ENCODE data around the gene CAVIN4.

Gene CAVIN4

GRCh38 chr9:100577776-100578448 is at the start of gene CAVIN4:
Gene CAVIN4, plus strand, starts transcription at chr9:100578079. Its CDS starts 65 bp downstream, at chr9:100578144.
- no peak for DNase-seq

GRCh38 chr9:100534401-100534800 is 43.5 kb upstream of the CAVIN4 start:
- no peak for DNase-seq

- DNase-seq = no peak
These were observed 37.6 kb upstream of the CAVIN4 start for GRCh38 chr9:100540327-100540726.

DNA sequence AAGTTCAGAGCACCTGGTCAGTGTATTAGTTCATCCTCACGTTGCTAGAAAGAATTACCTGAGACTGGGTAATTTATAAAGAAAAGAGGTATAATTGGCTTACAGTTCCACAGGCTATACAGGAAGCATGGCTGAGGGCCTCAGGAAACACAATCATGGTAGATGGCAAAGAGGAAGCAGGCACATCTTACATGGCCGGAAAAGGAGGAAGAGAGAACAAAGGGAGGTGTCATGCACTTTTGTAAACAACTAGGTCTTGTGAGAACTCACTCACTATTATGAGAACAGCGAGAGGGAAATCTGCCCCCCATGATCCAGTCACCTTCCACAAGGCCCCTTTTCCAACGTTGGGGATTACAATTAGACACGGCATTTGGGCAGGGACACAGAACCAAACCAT is 28.8 kb upstream of the CAVIN4 start:
- DNase-seq = no peak

GRCh38 chr9:100554935-100555401 is 22.9 kb upstream of the CAVIN4 start:
- no peak for DNase-seq

DNA sequence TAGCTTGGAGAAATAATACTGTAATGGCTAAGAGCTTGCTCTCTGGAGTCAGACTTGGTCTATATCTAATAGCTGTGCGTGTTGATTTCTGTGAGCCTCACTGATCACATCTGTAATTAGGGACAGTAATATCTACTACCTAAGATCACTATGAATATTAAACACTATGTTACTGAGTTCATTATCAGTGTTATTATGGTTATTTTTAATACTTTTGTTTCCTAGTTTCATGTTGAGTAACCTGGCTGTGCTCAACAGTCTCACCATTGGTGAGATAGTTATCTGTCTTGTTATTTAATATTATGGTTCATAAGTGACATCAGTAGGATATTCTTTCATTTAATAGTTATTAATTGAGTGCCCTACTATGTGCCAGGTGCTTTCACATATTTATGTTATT is 22.4 kb upstream of the CAVIN4 start:
- DNase-seq = no peak

GRCh38 chr9:100557053-100557452 is 20.8 kb upstream of the CAVIN4 start:
- no peak for DNase-seq

- no peak for DNase-seq
These were observed 16.6 kb upstream of the CAVIN4 start for GRCh38 chr9:100561256-100561655.

DNA sequence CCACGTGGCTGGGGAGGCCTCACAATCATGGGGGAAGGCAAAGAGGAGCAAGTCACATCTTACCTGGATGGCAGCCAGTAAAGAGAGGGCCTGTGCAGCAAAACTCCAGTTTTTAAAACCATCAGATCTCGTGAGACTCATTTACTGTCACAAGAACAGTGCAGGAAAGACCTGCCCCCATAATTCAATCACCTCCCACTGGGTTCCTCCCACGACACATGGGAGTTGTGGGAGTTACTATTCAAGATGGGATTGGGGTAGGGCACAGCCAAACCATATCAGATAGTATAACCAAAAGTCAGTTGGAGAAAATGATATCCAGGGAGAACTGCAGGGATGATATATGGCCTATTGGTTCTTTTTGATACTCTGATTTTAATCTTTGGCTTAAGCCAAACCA is 10.0 kb upstream of the CAVIN4 start:
- DNase-seq = no peak

DNA sequence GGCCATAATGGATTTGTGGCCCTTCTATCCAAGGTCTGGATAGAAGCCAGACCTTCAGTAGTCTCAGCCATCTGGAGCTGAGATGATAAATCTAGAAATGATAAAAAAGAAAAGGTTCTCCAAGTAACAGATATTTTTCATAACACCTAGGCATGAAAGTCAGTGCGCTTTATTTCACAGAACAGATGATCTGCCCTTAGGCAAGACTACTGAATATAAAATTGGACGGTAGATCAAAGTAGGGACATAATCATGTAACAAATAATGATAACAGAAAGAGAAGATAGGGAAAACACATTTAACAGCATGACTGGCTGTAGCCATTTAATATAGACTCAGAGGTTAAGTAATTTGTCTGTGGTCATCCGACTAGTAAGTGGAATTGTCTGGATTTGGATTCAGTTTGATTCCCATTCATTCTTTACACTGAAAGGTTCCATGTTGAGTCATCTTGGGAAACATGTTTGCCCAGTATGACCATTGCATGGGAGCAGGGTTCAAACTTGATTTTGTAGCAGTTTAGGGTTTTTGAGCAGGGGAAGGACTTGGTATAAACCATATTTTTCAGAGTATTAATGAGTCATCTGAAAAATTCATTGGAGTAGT is 4.1 kb upstream of the CAVIN4 start:
- DNase-seq = no peak

DNA sequence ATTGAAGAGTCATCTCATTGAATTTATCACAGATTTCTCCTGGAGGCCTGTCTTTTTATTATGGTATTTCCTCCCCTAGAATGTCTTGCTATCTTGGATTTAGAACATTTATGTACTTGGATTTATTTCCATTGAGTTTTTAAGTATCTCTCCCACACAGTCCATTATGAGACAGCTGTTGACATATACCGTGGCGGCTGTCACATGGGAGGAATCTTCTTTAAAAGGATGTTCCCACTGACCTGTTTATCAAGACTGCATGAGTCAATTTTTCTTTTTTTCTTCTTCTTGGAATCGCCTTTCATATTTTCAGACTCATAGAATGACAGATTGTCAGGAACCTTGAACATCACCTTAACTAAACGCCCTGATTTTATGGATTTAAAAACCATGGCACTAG is 2.9 kb upstream of the CAVIN4 start:
- DNase-seq = no peak

- peak; percentile 50 for DNase-seq
These were observed 2.0 kb upstream of the CAVIN4 start for GRCh38 chr9:100575765-100576386.

GRCh38 chr9:100578610-100579009 is 731 bp downstream of the CAVIN4 start:
- DNase-seq = no peak

- DNase-seq = peak; percentile 74
These were observed 1.8 kb downstream of the CAVIN4 start for GRCh38 chr9:100579665-100580064.

DNA sequence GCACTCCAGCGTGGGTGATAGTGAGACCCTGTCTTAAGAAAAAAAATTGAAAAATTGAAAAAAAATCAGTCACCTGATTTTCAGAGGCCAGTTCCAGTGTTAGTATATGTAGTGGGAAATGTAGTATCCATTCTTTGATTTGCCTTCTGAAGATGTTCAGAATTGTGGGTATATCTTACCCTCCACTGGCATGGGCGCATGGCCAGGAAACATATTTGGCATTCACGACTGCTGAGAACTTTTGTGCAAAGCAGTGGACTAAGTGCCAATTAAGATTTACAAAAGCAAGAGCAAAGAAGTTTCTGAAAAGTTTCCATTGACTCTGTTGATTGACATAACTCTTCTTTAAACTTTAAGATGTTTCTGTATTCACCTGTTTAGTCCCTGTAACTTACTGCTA is 2.4 kb downstream of the CAVIN4 start:
- peak; percentile 25 for DNase-seq

DNA sequence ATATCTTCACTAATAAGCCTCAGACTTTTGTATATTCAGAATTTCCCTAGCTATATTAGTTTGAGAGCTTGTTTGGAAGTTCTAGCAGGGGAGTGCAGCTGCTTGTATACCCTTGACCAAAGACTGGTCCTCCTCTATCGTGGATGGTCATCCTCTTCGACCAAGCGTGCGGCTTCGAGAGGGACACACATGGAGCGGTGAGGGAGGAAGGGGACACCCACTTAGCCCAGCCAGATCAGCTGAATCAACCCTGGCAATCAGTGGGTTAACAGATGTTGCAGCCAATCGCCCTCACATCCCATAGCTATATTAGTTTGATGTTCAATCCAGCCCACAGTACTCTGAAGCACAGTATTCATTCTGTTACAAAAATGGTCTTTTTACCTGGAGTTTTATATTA is 3.2 kb downstream of the CAVIN4 start:
- no peak for DNase-seq

DNA sequence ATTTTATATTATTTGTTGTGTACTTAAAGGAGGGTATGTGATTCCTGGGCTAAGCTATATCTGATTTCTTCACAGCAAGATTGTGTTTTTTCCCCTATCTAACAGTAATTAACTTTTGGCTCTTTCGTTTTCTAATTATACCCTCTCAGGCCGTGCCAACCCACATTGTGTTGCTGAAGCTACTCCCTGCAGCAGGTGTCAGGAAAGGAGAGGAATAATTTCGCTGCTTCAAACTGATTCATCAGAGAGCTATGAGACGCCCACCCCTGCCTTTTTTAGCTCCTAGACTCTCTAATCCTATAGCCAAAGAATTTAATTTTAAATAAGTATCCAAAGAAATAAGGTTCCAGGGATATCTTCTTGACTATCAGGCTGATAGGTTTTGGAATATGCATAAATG is 3.8 kb downstream of the CAVIN4 start:
- DNase-seq = peak; percentile 24

- DNase-seq = no peak
These were observed 5.3 kb downstream of the CAVIN4 start for GRCh38 chr9:100583014-100583802.

DNA sequence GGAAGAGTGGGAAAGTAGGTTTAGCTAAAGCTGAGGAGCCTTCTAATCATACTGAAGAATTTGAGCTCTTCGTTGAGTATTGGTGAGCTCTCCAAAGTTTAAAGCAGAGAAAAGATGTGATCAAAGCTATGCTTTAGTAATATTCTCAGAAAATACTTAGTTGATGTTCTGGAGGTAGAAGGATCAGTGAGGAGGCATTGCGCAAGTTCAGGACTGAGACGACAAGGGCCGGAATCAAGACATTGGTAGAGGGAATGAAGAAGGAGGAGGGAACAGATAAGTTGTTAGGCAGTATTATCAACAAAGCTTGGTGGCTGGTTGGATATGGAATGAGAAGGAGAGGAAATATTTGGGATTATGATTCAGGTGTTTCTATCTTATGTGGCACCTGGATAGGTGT is 7.1 kb downstream of the CAVIN4 start:
- DNase-seq = no peak

DNA sequence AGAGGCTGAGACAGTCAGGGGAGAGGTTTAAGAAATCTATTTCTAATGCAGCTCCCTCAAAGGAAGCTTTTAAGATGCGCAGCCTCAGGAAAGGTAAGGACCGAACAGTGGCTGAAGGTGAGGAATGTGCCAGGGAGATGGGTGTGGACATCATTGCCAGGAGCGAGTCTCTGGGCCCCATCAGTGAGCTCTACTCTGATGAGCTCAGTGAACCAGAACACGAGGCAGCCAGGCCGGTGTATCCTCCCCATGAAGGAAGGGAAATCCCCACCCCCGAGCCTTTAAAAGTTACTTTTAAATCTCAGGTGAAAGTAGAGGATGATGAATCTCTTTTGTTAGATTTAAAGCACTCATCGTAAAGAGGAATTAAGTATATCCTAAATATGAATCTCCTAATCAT is 8.2 kb downstream of the CAVIN4 start:
- DNase-seq = no peak

DNA sequence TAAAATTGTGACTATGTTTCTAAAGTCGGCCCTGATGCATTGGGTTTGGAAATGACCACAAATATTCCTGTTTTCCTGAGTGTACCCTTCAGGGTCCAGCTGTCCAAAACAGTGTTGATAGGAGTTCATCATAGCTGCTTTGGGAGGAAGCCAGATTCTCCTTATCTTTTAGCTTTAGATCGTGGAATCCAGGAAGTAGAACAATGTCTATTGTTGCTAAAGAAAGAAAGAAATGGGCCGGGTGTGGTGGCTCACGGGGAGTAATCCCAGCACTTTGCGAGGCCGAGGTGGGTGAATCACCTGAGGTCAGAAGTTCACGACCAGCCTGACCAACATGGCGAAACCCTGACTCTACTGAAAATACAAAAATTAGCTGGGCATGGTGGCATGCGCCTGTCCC is 9.5 kb downstream of the CAVIN4 start:
- DNase-seq = peak; percentile 87

DNA sequence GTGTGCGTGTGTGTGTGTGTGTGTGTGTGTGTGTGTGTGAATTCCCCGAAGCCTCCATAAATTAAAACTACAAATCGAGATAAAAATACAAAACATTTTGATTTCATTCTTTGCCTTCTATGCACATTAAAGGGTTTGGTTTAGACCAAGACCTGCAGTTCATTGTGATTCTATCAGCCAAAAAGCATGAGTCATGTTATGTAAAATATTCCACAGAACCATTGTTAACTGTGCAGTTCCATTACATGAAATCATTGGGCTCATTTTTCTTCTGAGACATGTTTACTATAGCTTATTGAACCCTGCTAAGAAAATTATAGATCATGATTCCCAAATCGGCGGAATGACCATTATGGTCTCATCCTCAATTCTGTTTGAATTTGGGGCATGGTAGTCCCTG is 11.7 kb downstream of the CAVIN4 start:
- DNase-seq = peak; percentile 60

- DNase-seq = peak; percentile 66
These were observed 12.6 kb downstream of the CAVIN4 start for GRCh38 chr9:100590481-100590880.

GRCh38 chr9:100591139-100591538 is 13.3 kb downstream of the CAVIN4 start:
- no peak for DNase-seq
